ENCODE measurements around the gene CALML4. TPM values are rescaled to one million over a fixed set of nuclear protein-coding genes. Genes with fewer than 3 reads are reported as not detected.
"Not testable (repeated sequence)": the region's sequence is repeated elsewhere in the genome, so short reads cannot be mapped to it uniquely, and the experiment has no call there.

CALML4 gene
- total RNA-seq, 2 experiments from 2014 or later, result 6.8 to 9.2 TPM

DNA sequence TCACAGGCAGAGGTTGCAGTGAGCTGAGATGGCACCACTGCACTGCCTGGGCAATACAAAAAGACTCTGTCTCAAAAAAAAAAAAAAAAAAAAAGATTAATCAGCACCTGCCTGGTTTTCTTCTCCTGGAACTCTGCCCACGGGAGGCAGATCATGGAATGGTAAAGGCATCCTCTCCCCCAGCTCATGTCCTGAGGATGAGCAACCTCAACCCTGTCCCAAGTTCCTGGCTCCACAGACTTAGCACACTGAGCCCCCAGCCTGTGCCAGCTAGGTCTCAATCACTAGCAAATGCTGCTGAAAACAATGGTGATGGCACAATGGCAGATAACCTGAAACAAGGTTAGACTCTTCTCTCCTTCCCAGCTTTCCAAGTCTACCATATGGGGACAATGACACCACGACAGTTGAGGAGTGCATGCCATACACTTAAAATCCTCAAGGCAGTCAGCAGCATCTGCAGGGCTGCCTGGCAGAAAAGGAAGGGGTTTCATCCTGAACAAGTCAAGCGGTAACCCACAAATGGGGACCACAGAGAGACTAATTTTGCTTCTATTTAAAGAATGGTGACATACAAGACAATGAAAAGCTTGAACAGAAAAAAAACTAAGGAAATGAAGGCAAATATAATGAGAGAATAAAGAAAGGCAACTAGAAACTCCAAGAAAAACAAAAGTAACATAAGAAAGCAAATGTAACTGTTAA, 19.6 kb upstream of the CALML4 start:
- peaks cover 37% of the 10 kb centered on the region for H3K4me1 Mint-ChIP-seq
- POLR2A ChIA-PET, result interaction anchor here (1.1 kb wide), 1 partner anchor 12 kb away, joined by 3 read pairs; no protein-coding TSS in a partner anchor
- ATAC-seq (no peak), DNase-seq (no peak)
- H3K27ac Mint-ChIP-seq, result peak overlapping the region; percentile 4
- H3K9me3 Mint-ChIP-seq (ENCODE audit: low read depth), result no peaks in the 10 kb centered on the region
- CTCF ChIA-PET, result no interaction called here
- intact Hi-C loops (cut with DNase I, micrococcal nuclease), result loop anchor here in 1 of 2 experiments (5.0 kb wide), 1 partner anchor 593 kb away; no protein-coding TSS in a partner anchor
- peaks cover 25% of the 10 kb centered on the region for H3K36me3 Mint-ChIP-seq (ENCODE audit: low read depth)
- no peaks in the 10 kb centered on the region for H3K27me3 Mint-ChIP-seq
- H3K4me3 Mint-ChIP-seq, result no peak overlapping the region

GRCh38 chr15:68224108-68224507, 19.0 kb upstream of the CALML4 start:
- CTCF ChIA-PET, result no interaction called here
- intact Hi-C loops (cut with DNase I, micrococcal nuclease), result no loop called here
- H3K27me3 Mint-ChIP-seq, result no peaks in the 10 kb centered on the region

GRCh38 chr15:68223171-68223570, 18.0 kb upstream of the CALML4 start:
- Mint-ChIP-seq H3K36me3 (ENCODE audit: low read depth) (peaks cover 24% of the 10 kb centered on the region), H3K27me3 (no peaks in the 10 kb centered on the region), H3K4me3 (no peak overlapping the region), H3K27ac (no peak overlapping the region), H3K9me3 (ENCODE audit: low read depth) (no peaks in the 10 kb centered on the region), H3K4me1 (peaks cover 31% of the 10 kb centered on the region)
- intact Hi-C loops (cut with DNase I, micrococcal nuclease), result no loop called here
- ChIA-PET POLR2A (interaction anchor here (0.7 kb wide), 1 partner anchor 203 kb away, joined by 8 read pairs; no protein-coding TSS in a partner anchor), CTCF (no interaction called here)
- DNase-seq (no peak), ATAC-seq (no peak)

More at GRCh38 chr15:68224108-68224507, 19.0 kb upstream of the CALML4 start:
- no peak overlapping the region for H3K27ac Mint-ChIP-seq
- no peak for ATAC-seq
- no peak for DNase-seq
- no peaks in the 10 kb centered on the region for H3K9me3 Mint-ChIP-seq (ENCODE audit: low read depth)
- no peak overlapping the region for H3K4me3 Mint-ChIP-seq
- POLR2A ChIA-PET, result interaction anchor here (0.6 to 1.1 kb wide), 3 partner anchors 13 to 204 kb away, joined by 3 to 8 read pairs (median 5); no protein-coding TSS in a partner anchor
- H3K36me3 Mint-ChIP-seq (ENCODE audit: low read depth), result peaks cover 25% of the 10 kb centered on the region
- H3K4me1 Mint-ChIP-seq, result peaks cover 37% of the 10 kb centered on the region

- H3K27me3 Mint-ChIP-seq, result not testable (repeated sequence)
Measured at GRCh38 chr15:68222432-68222743, 17.3 kb upstream of the CALML4 start.

DNA sequence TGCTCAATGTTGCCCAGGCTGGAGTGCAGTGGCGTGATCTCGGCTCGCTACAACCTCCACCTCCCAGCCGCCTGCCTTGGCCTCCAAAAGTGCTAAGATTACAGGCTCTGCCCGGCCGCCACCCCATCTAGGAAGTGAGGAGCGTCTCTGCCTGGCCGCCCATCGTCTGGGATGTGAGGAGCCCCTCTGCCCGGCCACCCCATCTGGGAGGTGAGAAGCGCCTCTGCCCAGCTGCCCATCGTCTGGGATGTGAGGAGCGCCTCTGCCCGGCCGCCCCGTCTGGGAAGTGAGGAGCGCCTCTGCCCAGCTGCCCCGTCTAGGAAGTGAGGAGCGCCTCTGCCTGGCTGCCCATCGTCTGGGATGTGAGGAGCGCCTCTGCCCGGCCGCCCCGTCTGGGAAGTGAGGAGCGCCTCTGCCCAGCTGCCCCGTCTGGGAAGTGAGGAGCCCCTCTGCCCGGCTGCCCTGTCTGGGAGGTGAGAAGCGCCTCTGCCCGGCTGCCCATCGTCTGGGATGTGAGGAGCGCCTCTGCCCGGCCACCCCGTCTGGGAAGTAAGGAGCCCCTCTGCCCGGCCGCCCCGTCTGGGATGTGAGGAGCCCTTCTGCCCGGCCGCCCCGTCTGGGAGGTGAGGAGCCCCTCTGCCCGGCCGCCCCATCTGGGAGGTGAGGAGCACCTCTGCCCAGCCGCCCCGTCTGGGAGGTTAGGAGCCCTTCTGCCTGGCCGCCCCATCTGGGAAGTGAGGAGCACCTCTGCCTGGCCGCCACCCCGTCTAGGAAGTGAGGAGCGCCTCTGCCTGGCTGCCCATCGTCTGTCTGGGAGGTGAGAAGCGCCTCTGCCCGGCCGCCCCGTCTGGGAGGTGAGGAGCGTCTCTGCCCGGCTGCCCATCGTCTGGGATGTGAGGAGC, 16.6 kb upstream of the CALML4 start:
- Mint-ChIP-seq H3K4me1 (peaks cover 17% of the 10 kb centered on the region), H3K36me3 (ENCODE audit: low read depth) (peaks cover 19% of the 10 kb centered on the region)
- H3K27ac Mint-ChIP-seq; intact Hi-C loops (cut with DNase I, micrococcal nuclease); H3K9me3 Mint-ChIP-seq (ENCODE audit: low read depth); H3K27me3 Mint-ChIP-seq; H3K4me3 Mint-ChIP-seq; ATAC-seq; CTCF ChIA-PET; DNase-seq; POLR2A ChIA-PET: not testable (repeated sequence)

More at GRCh38 chr15:68222432-68222743, 17.3 kb upstream of the CALML4 start:
- H3K4me3 Mint-ChIP-seq; H3K27ac Mint-ChIP-seq; H3K9me3 Mint-ChIP-seq (ENCODE audit: low read depth); POLR2A ChIA-PET; DNase-seq; CTCF ChIA-PET; intact Hi-C loops (cut with DNase I, micrococcal nuclease); ATAC-seq: not testable (repeated sequence)
- H3K4me1 Mint-ChIP-seq, result peaks cover 23% of the 10 kb centered on the region
- H3K36me3 Mint-ChIP-seq (ENCODE audit: low read depth), result peaks cover 19% of the 10 kb centered on the region

- Mint-ChIP-seq H3K27ac (no peak overlapping the region), H3K27me3 (no peaks in the 10 kb centered on the region), H3K4me3 (no peak overlapping the region), H3K9me3 (ENCODE audit: low read depth) (no peaks in the 10 kb centered on the region), H3K36me3 (ENCODE audit: low read depth) (peaks cover 25% of the 10 kb centered on the region), H3K4me1 (peaks cover 11% of the 10 kb centered on the region)
- no peak for DNase-seq
- no peak for ATAC-seq
- intact Hi-C loops (cut with DNase I, micrococcal nuclease), result no loop called here
- ChIA-PET CTCF (no interaction called here), POLR2A (no interaction called here)
Measured at GRCh38 chr15:68220967-68221366, 15.8 kb upstream of the CALML4 start.

DNA sequence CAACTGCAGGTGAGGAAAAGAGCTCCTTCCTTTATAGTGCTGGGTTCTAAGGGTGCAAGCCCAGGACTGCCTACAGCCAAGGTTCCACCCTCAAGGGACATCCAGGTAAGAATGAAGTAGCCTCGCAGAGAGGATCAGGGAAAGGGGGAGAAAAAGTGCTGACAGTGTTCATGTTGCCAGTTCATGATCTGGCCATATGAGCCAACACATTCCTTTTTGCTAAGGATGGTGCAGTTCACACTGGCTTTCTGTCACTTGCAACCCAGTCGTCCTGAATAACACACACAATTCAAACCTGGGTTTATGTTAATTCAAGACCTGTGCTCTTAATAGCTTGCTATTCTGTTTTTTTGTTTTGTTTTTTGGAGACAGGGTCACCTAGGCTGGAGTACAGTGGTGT, 15.4 kb upstream of the CALML4 start:
- POLR2A ChIA-PET, result no interaction called here
- CTCF ChIA-PET, result no interaction called here
- Mint-ChIP-seq H3K36me3 (ENCODE audit: low read depth) (peaks cover 25% of the 10 kb centered on the region), H3K4me3 (no peak overlapping the region), H3K27ac (no peak overlapping the region), H3K4me1 (peaks cover 11% of the 10 kb centered on the region), H3K9me3 (ENCODE audit: low read depth) (no peaks in the 10 kb centered on the region), H3K27me3 (no peaks in the 10 kb centered on the region)
- no peak for ATAC-seq
- intact Hi-C loops (cut with DNase I, micrococcal nuclease), result no loop called here
- no peak for DNase-seq

GRCh38 chr15:68218847-68219798, 14.0 kb upstream of the CALML4 start:
- POLR2A ChIA-PET, result interaction anchor here (0.6 to 1.1 kb wide), 4 partner anchors 9 to 227 kb away, joined by 3 to 6 read pairs (median 4); no protein-coding TSS in a partner anchor
- Mint-ChIP-seq H3K4me1 (no peaks in the 10 kb centered on the region), H3K27me3 (no peaks in the 10 kb centered on the region), H3K27ac (no peak overlapping the region), H3K9me3 (ENCODE audit: low read depth) (no peaks in the 10 kb centered on the region), H3K36me3 (ENCODE audit: low read depth) (peaks cover 21% of the 10 kb centered on the region), H3K4me3 (no peak overlapping the region)
- intact Hi-C loops (cut with DNase I, micrococcal nuclease), result no loop called here
- ATAC-seq (no peak), DNase-seq (no peak)
- CTCF ChIA-PET, result no interaction called here

DNA sequence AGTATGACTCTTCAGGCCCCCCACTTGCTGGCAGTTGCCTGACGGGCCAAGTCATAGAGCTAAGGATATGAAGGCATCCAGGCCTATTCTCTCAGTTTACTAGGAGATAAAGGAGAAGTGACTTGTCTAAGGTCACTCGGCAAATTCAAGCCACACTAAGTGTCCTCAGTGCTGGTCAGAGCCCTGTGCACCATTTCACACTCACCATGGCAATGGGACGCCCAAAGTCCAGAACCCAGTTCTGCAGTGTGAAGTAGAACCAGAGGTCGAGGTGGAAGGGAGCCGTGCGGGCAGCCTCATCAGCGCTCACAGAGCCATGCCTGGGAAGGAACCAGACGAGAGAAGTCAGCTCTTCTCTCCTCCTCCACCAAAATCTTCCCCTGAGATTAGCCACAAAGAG, 13.2 kb upstream of the CALML4 start:
- no peak for DNase-seq
- no peaks in the 10 kb centered on the region for H3K27me3 Mint-ChIP-seq
- ATAC-seq, result no peak
- no peaks in the 10 kb centered on the region for H3K9me3 Mint-ChIP-seq (ENCODE audit: low read depth)
- ChIA-PET POLR2A (interaction anchor here (0.6 to 1.1 kb wide), 3 partner anchors 10 to 227 kb away, joined by 3 to 6 read pairs (median 4); no protein-coding TSS in a partner anchor), CTCF (no interaction called here)
- H3K36me3 Mint-ChIP-seq (ENCODE audit: low read depth), result peaks cover 25% of the 10 kb centered on the region
- H3K27ac Mint-ChIP-seq, result no peak overlapping the region
- H3K4me1 Mint-ChIP-seq, result no peaks in the 10 kb centered on the region
- intact Hi-C loops (cut with DNase I, micrococcal nuclease), result no loop called here
- H3K4me3 Mint-ChIP-seq, result no peak overlapping the region

GRCh38 chr15:68217341-68217740, 12.2 kb upstream of the CALML4 start:
- H3K36me3 Mint-ChIP-seq (ENCODE audit: low read depth), result peaks cover 19% of the 10 kb centered on the region
- ATAC-seq (no peak), DNase-seq (no peak)
- H3K27me3 Mint-ChIP-seq, result no peaks in the 10 kb centered on the region
- H3K4me1 Mint-ChIP-seq, result no peaks in the 10 kb centered on the region
- POLR2A ChIA-PET, result no interaction called here
- H3K27ac Mint-ChIP-seq, result no peak overlapping the region
- H3K4me3 Mint-ChIP-seq, result no peak overlapping the region
- intact Hi-C loops (cut with DNase I, micrococcal nuclease), result no loop called here
- CTCF ChIA-PET, result no interaction called here
- H3K9me3 Mint-ChIP-seq (ENCODE audit: low read depth), result no peaks in the 10 kb centered on the region

GRCh38 chr15:68214838-68215254, 9.7 kb upstream of the CALML4 start:
- Mint-ChIP-seq H3K9me3 (ENCODE audit: low read depth) (no peaks in the 10 kb centered on the region), H3K4me3 (no peak overlapping the region), H3K27ac (no peak overlapping the region), H3K27me3 (no peaks in the 10 kb centered on the region), H3K36me3 (ENCODE audit: low read depth) (peaks cover 26% of the 10 kb centered on the region), H3K4me1 (peaks cover 6% of the 10 kb centered on the region)
- intact Hi-C loops (cut with DNase I, micrococcal nuclease), result loop anchor here in 1 of 2 experiments (5.0 kb wide), 1 partner anchor 353 kb away; no protein-coding TSS in a partner anchor
- DNase-seq (no peak), ATAC-seq (no peak)
- POLR2A ChIA-PET, result no interaction called here
- CTCF ChIA-PET, result no interaction called here
